Small intestine (tissue), 7 donors: ENCODE data around the gene CDX2. TPM values are rescaled to one million over a fixed set of nuclear protein-coding genes. Genes with fewer than 3 reads are reported as not detected.

ENCODE experiments used
- DNase-seq, 2 donors: peaks; one replicate each; pipeline versions ENCODE4 v3.0.0 to v3.0.0-alpha.2; 2013
- FAIRE-seq: peaks from 2 replicates; lab custom pipeline; 2012; peaks lifted over from hg19 to GRCh38; lab: Jason Lieb, UNC
- H3K27ac ChIP-seq, 3 donors: one replicate each; pipeline ENCODE4 v1.5.1; 2013; ENCODE audit warnings: low read length in 2 of 3, mild to moderate bottlenecking in 2 of 3, control low read depth in 1 of 3, inconsistent platforms in 1 of 3, low read depth in 1 of 3, moderate library complexity in 1 of 3
- H3K27me3 ChIP-seq, 3 donors: one replicate each; pipeline ENCODE4 v1.6.1; 2013; ENCODE audit warnings: low read length in 3 of 3, inconsistent platforms in 1 of 3; ENCODE audit not compliant: control insufficient read depth in 3 of 3, insufficient read depth in 3 of 3
- H3K36me3 ChIP-seq, 3 donors: one replicate each; pipeline ENCODE4 v1.6.1; 2013; ENCODE audit warnings: low read length in 3 of 3, inconsistent platforms in 1 of 3, low read depth in 1 of 3, mild to moderate bottlenecking in 1 of 3, moderate library complexity in 1 of 3; ENCODE audit not compliant: control insufficient read depth in 3 of 3, insufficient read depth in 2 of 3
- H3K4me1 ChIP-seq, 3 donors: one replicate each; pipeline ENCODE4 v1.6.1; 2013; ENCODE audit warnings: low read length in 2 of 3, inconsistent platforms in 1 of 3, low read depth in 1 of 3, mild to moderate bottlenecking in 1 of 3, moderate library complexity in 1 of 3; ENCODE audit not compliant: control insufficient read depth in 3 of 3, insufficient read depth in 2 of 3
- H3K4me3 ChIP-seq, 3 donors: one replicate each; pipeline ENCODE4 v1.5.1; 2013; ENCODE audit warnings: low read length in 3 of 3, control low read depth in 1 of 3, inconsistent platforms in 1 of 3, low read depth in 1 of 3, mild to moderate bottlenecking in 1 of 3, moderate library complexity in 1 of 3
- H3K9me3 ChIP-seq, 2 donors: one replicate each; pipeline ENCODE4 v1.6.1; 2013; ENCODE audit warnings: low read depth in 1 of 2, low read length in 1 of 2; ENCODE audit not compliant: control insufficient read depth in 2 of 2, insufficient read depth in 1 of 2
- WGBS, 3 donors: extraction: QIAGEN DNeasy Blood & Tissue Kit; methylation state at CpG; one replicate each; pipeline ENCODE4 v1.1.7; 2013; 5-methylcytosine and 5-hydroxymethylcytosine counted together
- polyA plus RNA-seq, 4 donors: library from polyadenylated mRNA; stranded (reverse) in 3 of 4; unstranded in 1 of 4; fragments of 200-250 nt in 3 of 4; fragments of 120-200 nt in 1 of 4; gene quantifications; one replicate each; pipeline versions ENCODE4 v1.2.1 to v1.2.3, GENCODE V29; 2013
- donor health status: healthy with polysubstance abuse.
- donor health status: control.
- donor health status: control.
- donor health status: Bipolar disorder and iron deficiency.
- donor health status: healthy.

The CDX2 gene
- polyA plus RNA-seq, 4 donors = 66.2 to 187 (median 93.4) TPM

GRCh38 chr13:27982361-27982760 lies 13.2 kb upstream of the CDX2 start:
- H3K27me3 ChIP-seq = peaks cover 0 to 27% (median 21%) of the 10 kb centered on the region in 3 donors

GRCh38 chr13:27981006-27981708 lies 12.0 kb upstream of the CDX2 start:
- peak overlapping the region; percentile 94 to 98 (median 97) for H3K27ac ChIP-seq
- H3K9me3 ChIP-seq = no peaks in the 10 kb centered on the region
- DNase-seq (peak in 1 of 2 donors; percentile 71), FAIRE-seq (no peak)
- peaks cover 0 to 18% (median 0%) of the 10 kb centered on the region in 3 donors for H3K36me3 ChIP-seq
- H3K4me1 ChIP-seq = peaks cover 0 to 7% (median 0%) of the 10 kb centered on the region in 3 donors
- 6 to 24% (median 15%) methylated on average over 10 to 11 of the region's 11 CpGs for WGBS, 3 donors
- peak overlapping the region in 2 of 3 donors; percentile 84 to 90 for H3K4me3 ChIP-seq
- peaks cover 0 to 38% (median 27%) of the 10 kb centered on the region in 3 donors for H3K27me3 ChIP-seq

More at GRCh38 chr13:27982361-27982760, 13.2 kb upstream of the CDX2 start:
- Histone ChIP-seq H3K36me3 (peaks cover 0 to 26% (median 0%) of the 10 kb centered on the region in 3 donors), H3K27ac (peak overlapping the region in 1 of 3 donors; percentile 98), H3K4me1 (peaks cover 0 to 7% (median 0%) of the 10 kb centered on the region in 3 donors), H3K9me3 (no peaks in the 10 kb centered on the region), H3K4me3 (peak overlapping the region in 1 of 3 donors; percentile 90)
- FAIRE-seq (no peak), DNase-seq (no peak)
- 59 to 83% (median 70%) methylated on average over 2 of the region's 2 CpGs for WGBS, 3 donors

DNA sequence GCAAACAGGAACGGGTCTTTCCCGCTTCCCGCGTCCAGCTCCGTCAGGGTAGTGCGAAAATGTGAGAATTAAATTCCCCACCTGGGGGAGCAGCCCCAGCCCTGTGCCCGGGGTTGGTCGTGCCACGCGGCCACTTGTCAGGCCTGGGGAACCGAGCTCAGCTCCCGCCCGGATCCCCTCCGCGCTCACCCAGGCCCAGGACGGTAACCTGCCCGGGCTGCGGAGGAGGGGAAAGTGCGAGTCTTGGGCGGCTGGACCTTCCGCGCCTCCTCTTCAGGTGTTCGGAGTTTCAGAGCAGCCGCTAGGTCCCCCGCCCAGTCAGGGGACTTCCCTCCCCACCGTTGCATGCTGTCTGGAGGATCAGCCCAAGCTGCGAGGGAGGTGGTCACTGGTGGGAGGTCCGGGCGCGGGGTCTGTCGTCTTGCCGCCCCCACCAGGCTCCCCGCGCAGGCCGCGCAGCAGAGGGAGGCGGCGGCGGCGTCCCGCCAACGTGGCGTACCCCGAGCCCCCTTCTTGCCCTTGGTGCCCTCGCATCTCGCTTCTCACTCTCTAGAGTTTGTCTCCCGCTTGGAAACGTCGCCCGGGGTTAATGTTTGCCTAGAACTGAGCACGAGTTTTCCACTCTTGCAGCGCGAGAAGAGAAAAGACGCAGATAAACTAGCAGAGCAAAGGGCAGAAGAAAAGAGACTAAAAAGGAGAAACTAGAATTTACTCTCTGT lies 11.3 kb upstream of the CDX2 start:
- H3K27ac ChIP-seq = peak overlapping the region; percentile 94 to 98 (median 97)
- WGBS, 3 donors = 2 to 7% (median 4%) methylated on average over 46 to 54 of the region's 54 CpGs
- H3K36me3 ChIP-seq = peaks cover 0 to 14% (median 0%) of the 10 kb centered on the region in 3 donors
- H3K4me1 ChIP-seq = peaks cover 0 to 7% (median 0%) of the 10 kb centered on the region in 3 donors
- DNase-seq = peak; percentile 90 to 95
- no peak for FAIRE-seq
- H3K9me3 ChIP-seq = no peaks in the 10 kb centered on the region
- H3K27me3 ChIP-seq = peaks cover 0 to 42% (median 30%) of the 10 kb centered on the region in 3 donors
- peak overlapping the region in 2 of 3 donors; percentile 84 to 90 for H3K4me3 ChIP-seq

DNA sequence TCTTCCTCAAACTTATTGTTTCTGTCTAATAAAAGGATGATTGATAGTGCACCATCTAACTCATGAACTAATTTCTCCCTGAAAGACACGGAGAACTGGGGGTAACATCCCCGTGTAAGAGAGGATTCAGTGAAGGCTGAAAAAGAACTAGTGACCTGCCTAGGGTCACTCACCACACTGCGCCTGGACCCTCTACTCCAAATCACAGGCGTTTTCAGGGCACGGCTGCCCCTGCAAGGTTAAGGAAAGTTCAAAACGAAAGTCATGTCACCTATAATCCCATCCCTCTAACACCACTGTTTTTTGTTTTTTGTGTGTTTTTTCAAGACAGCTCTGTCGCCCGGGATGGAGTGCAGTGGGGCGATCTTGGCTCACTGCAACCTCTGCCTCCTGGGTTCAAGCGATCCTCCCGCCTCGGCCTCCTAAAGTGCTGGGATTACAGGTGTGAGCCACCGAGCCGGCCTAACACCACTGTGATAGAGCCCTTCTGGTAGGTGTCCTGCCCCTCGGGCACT lies 10.7 kb upstream of the CDX2 start:
- Histone ChIP-seq H3K27me3 (peaks cover 0 to 45% (median 30%) of the 10 kb centered on the region in 3 donors), H3K4me1 (peaks cover 0 to 7% (median 0%) of the 10 kb centered on the region in 3 donors), H3K27ac (peak overlapping the region; percentile 94 to 98 (median 97)), H3K36me3 (peaks cover 0 to 11% (median 0%) of the 10 kb centered on the region in 3 donors), H3K4me3 (peak overlapping the region in 2 of 3 donors; percentile 84 to 90), H3K9me3 (no peaks in the 10 kb centered on the region)
- FAIRE-seq = no peak
- 4 to 9% (median 4%) methylated on average over 15 of the region's 15 CpGs for WGBS, 3 donors
- peak in 1 of 2 donors; percentile 23 for DNase-seq

- peaks cover 2 to 14% (median 4%) of the 10 kb centered on the region in 3 donors for H3K4me1 ChIP-seq
- H3K27ac ChIP-seq = peak overlapping the region; percentile 94 to 98 (median 97)
- DNase-seq (peak; percentile 60 to 69), FAIRE-seq (no peak)
- H3K4me3 ChIP-seq = peak overlapping the region; percentile 51 to 90 (median 84)
- peaks cover 0 to 47% (median 30%) of the 10 kb centered on the region in 3 donors for H3K27me3 ChIP-seq
- peaks cover 0 to 7% (median 0%) of the 10 kb centered on the region in 3 donors for H3K36me3 ChIP-seq
- WGBS, 3 donors = 1 to 12% (median 6%) methylated on average over 15 of the region's 15 CpGs
- no peaks in the 10 kb centered on the region for H3K9me3 ChIP-seq
These were observed 10.0 kb upstream of the CDX2 start for GRCh38 chr13:27979001-27979643.

DNA sequence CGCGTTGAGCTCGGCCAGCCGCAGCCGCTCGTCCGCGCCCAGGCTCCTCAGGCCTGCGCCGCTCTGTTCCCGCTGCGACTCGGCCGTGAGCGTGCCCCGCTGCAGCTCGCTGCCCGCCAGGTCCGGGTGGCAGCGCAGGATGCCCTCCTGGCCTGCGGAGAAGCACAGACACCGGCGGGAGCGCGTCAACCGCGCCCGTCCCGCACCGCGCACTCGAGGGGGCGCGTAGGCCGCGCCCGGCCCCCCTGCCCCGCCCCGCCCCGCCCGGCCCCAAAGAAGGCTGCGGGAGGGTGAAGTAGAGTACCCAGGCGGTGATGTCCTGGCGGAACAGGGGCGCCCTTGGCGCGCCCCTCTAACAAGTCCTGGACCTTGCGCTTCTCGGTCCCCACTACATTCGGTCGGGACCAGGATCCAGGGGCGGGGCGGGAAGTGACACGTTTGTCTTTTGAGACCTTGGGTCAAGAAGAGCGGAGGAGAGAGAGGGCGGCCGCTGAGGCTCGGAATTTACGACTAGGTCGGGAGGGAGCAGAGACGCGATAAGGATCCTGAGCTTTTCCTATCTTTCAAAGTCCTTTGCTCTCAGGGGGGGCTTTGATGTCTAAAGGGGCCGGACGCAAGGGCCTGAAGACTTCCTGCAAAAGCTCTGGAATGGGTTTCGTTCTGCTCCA lies 9.3 kb upstream of the CDX2 start:
- peak overlapping the region; percentile 51 to 90 (median 84) for H3K4me3 ChIP-seq
- DNase-seq (peak; percentile 91 to 96), FAIRE-seq (no peak)
- H3K9me3 ChIP-seq = no peaks in the 10 kb centered on the region
- H3K4me1 ChIP-seq = peaks cover 2 to 21% (median 4%) of the 10 kb centered on the region in 3 donors
- peaks cover 0 to 51% (median 30%) of the 10 kb centered on the region in 3 donors for H3K27me3 ChIP-seq
- 2 to 5% (median 2%) methylated on average over 56 to 65 of the region's 65 CpGs for WGBS, 3 donors
- peak overlapping the region; percentile 94 to 98 (median 97) for H3K27ac ChIP-seq
- peaks cover 0 to 7% (median 0%) of the 10 kb centered on the region in 3 donors for H3K36me3 ChIP-seq

- no peaks in the 10 kb centered on the region for H3K9me3 ChIP-seq
- FAIRE-seq (no peak), DNase-seq (peak; percentile 47 to 51)
- peaks cover 0 to 52% (median 30%) of the 10 kb centered on the region in 3 donors for H3K27me3 ChIP-seq
- WGBS, 3 donors = 1 to 2% (median 2%) methylated on average over 71 to 80 of the region's 80 CpGs
- H3K36me3 ChIP-seq = peaks cover 0 to 7% (median 0%) of the 10 kb centered on the region in 3 donors
- H3K4me1 ChIP-seq = peaks cover 2 to 26% (median 4%) of the 10 kb centered on the region in 3 donors
- H3K4me3 ChIP-seq = peak overlapping the region; percentile 51 to 90 (median 84)
- H3K27ac ChIP-seq = peak overlapping the region; percentile 94 to 98 (median 97)
These were observed 8.6 kb upstream of the CDX2 start for GRCh38 chr13:27977476-27978300.
